Ovary (tissue), 9 donors: ENCODE results near the gene SDK1. TPM values are rescaled to one million over a fixed set of nuclear protein-coding genes. Genes with fewer than 3 reads are reported as not detected.

Source experiments
- DNase-seq, 5 donors: peaks; one replicate each; pipeline ENCODE4 v3.0.0-alpha.2; 2019 to 2020
- H3K27ac ChIP-seq, 2 donors: fragments of 200-600 bp; one replicate each; pipeline versions ENCODE4 v1.5.1 to v1.8.0; 2019 to 2022
- H3K27me3 ChIP-seq: fragments of 200-600 bp; one replicate; pipeline ENCODE4 v1.8.0; 2022
- H3K36me3 ChIP-seq: fragments of 200-600 bp; sonication (generic); one replicate; pipeline ENCODE4 v1.5.1; 2019
- H3K4me1 ChIP-seq: one replicate; pipeline ENCODE4 v1.8.1; 2013; ENCODE audit warnings: mild to moderate bottlenecking, moderate library complexity; ENCODE audit not compliant: insufficient read depth
- H3K4me3 ChIP-seq: fragments of 200-600 bp; sonication (generic); one replicate; pipeline ENCODE4 v1.5.1; 2017
- H3K9me3 ChIP-seq, 2 donors: fragments of 200-600 bp in 1 of 2; sonication (generic) in 1 of 2; one replicate each; pipeline versions ENCODE4 v1.5.1 to v1.8.1; 2013 to 2019; ENCODE audit warnings: mild to moderate bottlenecking in 1 of 2, moderate library complexity in 1 of 2
- CTCF ChIP-seq, 3 donors: fragments of 450-650 bp in 2 of 3; fragments of 200-600 bp in 1 of 3; IDR thresholded peaks; one replicate each; pipeline versions ENCODE4 v1.5.1 to v1.8.0; 2016 to 2022; ENCODE audit warnings: antibody characterized with exemption in 3 of 3, mild to moderate bottlenecking in 1 of 3
- EP300 ChIP-seq: sonication (generic); formaldehyde crosslinking; IDR thresholded peaks from one replicate; pipeline ENCODE4 v1.6.1; 2017; ENCODE audit warnings: antibody characterized with exemption
- POLR2A ChIP-seq: fragments of 450-650 bp; IDR thresholded peaks from one replicate; pipeline ENCODE4 v1.6.1; 2017; ENCODE audit warnings: antibody characterized with exemption, mild to moderate bottlenecking, moderate library complexity
- WGBS, 3 donors: extraction: QIAGEN DNeasy Blood & Tissue Kit in 1 of 3; methylation state at CpG; one replicate each; pipeline versions ENCODE4 v1.1.5 to v1.1.7; 2013 to 2017; 5-methylcytosine and 5-hydroxymethylcytosine counted together
- intact Hi-C, 4 donors: fragments of 100-400 bp; cut with DNase I; formaldehyde crosslinking; loops; one replicate each; pipeline versions ENCODE4 v1.11.0 to v1.15.1; 2022 to 2023
- polyA plus RNA-seq, 2 donors: library from polyadenylated mRNA; stranded (reverse); fragments of 200-250 nt in 1 of 2; fragments of 350-450 nt in 1 of 2; fragmentation: Illumina TruSeq in 1 of 2; extraction: RNeasy Lipid Tissue Mini Kit (QIAGEN cat#74804) in 1 of 2; gene quantifications; one replicate each; pipeline ENCODE4 v1.2.3, GENCODE V29; 2013 to 2014
- total RNA-seq, 7 donors: library from RNA; depleted of rRNA in 2 of 7; stranded (reverse); fragments of >200 nt in 2 of 7; fragmentation: NEBNext Ultra II Directional in 3 of 7; extraction: Animal tissue kit (Norgen Biotek cat#: 25700) in 3 of 7; gene quantifications; one replicate each; pipeline versions ENCODE4 v1.1.0 to v1.2.4, GENCODE V29; 2016 to 2023
- donor health status: DM: no; HTN: no; CAD: no; lungs with moderate emphysema.
- donor health status: DM: no; HTN: no; CAD: no.
- donor health status: Bipolar disorder and iron deficiency.
- donor health status: DM: yes; HTN: yes; CAD: no.
- donor health status: DM: no; HTN: no; CAD: no.
- donor health status: DM: yes; HTN: yes; CAD: no.

Gene SDK1
- total and polyA plus RNA-seq, 9 donors, result 1.2 to 13.3 (median 4.4) TPM

GRCh38 chr7:3312583-3312982 lies 11.5 kb downstream of the SDK1 start:
- intact Hi-C loops, result no loop called here
- WGBS, 3 donors, result 93 to 95% (median 95%) methylated on average over 2 of the region's 2 CpGs
- no peaks in the 10 kb centered on the region for H3K27me3 ChIP-seq
- no peak overlapping the region for H3K27ac ChIP-seq
- DNase-seq, result no peak
- TF ChIP-seq CTCF (IDR thresholded peaks at IDR 0.05) (no peak), EP300 (no peak), POLR2A (no peak)
- H3K4me1 ChIP-seq, result no peaks in the 10 kb centered on the region
- no peaks in the 10 kb centered on the region for H3K9me3 ChIP-seq
- no peak overlapping the region for H3K4me3 ChIP-seq
- no peaks in the 10 kb centered on the region for H3K36me3 ChIP-seq

GRCh38 chr7:3318874-3319273 lies 17.8 kb downstream of the SDK1 start:
- TF ChIP-seq EP300, result no peak
- TF ChIP-seq POLR2A, result no peak
- no peak for TF ChIP-seq CTCF (IDR thresholded peaks at IDR 0.05)
- H3K4me1 ChIP-seq, result no peaks in the 10 kb centered on the region
- no peaks in the 10 kb centered on the region for H3K9me3 ChIP-seq
- H3K4me3 ChIP-seq, result no peak overlapping the region
- WGBS, 3 donors, result 60 to 85% (median 77%) methylated on average over 4 of the region's 4 CpGs
- H3K36me3 ChIP-seq, result no peaks in the 10 kb centered on the region
- H3K27me3 ChIP-seq, result no peaks in the 10 kb centered on the region
- no peak overlapping the region for H3K27ac ChIP-seq
- intact Hi-C loops, result no loop called here
- no peak for DNase-seq

- DNase-seq, result no peak
- Histone ChIP-seq H3K27ac (no peak overlapping the region), H3K36me3 (no peaks in the 10 kb centered on the region), H3K4me3 (no peak overlapping the region), H3K27me3 (no peaks in the 10 kb centered on the region), H3K4me1 (no peaks in the 10 kb centered on the region), H3K9me3 (no peaks in the 10 kb centered on the region)
- 58 to 66% (median 61%) methylated on average over 4 of the region's 4 CpGs for WGBS, 3 donors
- intact Hi-C loops, result no loop called here
- TF ChIP-seq CTCF (IDR thresholded peaks at IDR 0.05) (no peak), EP300 (no peak), POLR2A (no peak)
Observed at GRCh38 chr7:3321206-3321605, 20.2 kb downstream of the SDK1 start.

GRCh38 chr7:3321745-3322144 lies 20.7 kb downstream of the SDK1 start:
- no peak for TF ChIP-seq CTCF (IDR thresholded peaks at IDR 0.05)
- no peak for TF ChIP-seq POLR2A
- no peak for TF ChIP-seq EP300
- Histone ChIP-seq H3K27ac (no peak overlapping the region), H3K9me3 (no peaks in the 10 kb centered on the region), H3K4me3 (no peak overlapping the region), H3K4me1 (no peaks in the 10 kb centered on the region), H3K36me3 (no peaks in the 10 kb centered on the region), H3K27me3 (no peaks in the 10 kb centered on the region)
- DNase-seq, result no peak
- 85 to 91% (median 87%) methylated on average over 3 of the region's 3 CpGs for WGBS, 3 donors
- intact Hi-C loops, result no loop called here

GRCh38 chr7:3326246-3326645 lies 25.2 kb downstream of the SDK1 start:
- no peak overlapping the region for H3K27ac ChIP-seq
- H3K4me3 ChIP-seq, result no peak overlapping the region
- intact Hi-C loops, result no loop called here
- no peak for DNase-seq
- no peaks in the 10 kb centered on the region for H3K9me3 ChIP-seq
- TF ChIP-seq EP300 (no peak), CTCF (IDR thresholded peaks at IDR 0.05) (no peak), POLR2A (no peak)
- 84 to 100% (median 98%) methylated on average over 1 of the region's 1 CpG for WGBS, 3 donors
- H3K4me1 ChIP-seq, result no peaks in the 10 kb centered on the region
- H3K36me3 ChIP-seq, result no peaks in the 10 kb centered on the region
- no peaks in the 10 kb centered on the region for H3K27me3 ChIP-seq
